Effector memory CD4-positive, alpha-beta T cell (primary cell): ENCODE results near the gene CPVL.

Source experiments
- DNase-seq, 3 donors: peaks; one replicate each; pipeline ENCODE4 v3.0.0-alpha.2; 2020
- H3K27ac ChIP-seq: 2 replicates; pipeline ENCODE4 v1.7.0; 2013; ENCODE audit warnings: mild to moderate bottlenecking, low read length, moderate library complexity; ENCODE audit not compliant: insufficient read depth, poor library complexity, severe bottlenecking
- H3K27me3 ChIP-seq: replicated peaks from 2 replicates; pipeline ENCODE4 v1.7.0; 2013; ENCODE audit warnings: mild to moderate bottlenecking, low read length; ENCODE audit not compliant: insufficient read depth, control insufficient read depth, poor library complexity, severe bottlenecking
- H3K36me3 ChIP-seq: 2 replicates; pipeline ENCODE4 v1.7.0; 2013; ENCODE audit warnings: mild to moderate bottlenecking, low read length, moderate library complexity; ENCODE audit not compliant: control insufficient read depth, insufficient read depth
- H3K4me1 ChIP-seq: 2 replicates; pipeline ENCODE4 v1.7.0; 2013; ENCODE audit warnings: low read length, mild to moderate bottlenecking; ENCODE audit not compliant: control insufficient read depth, insufficient read depth, poor library complexity, severe bottlenecking
- H3K4me3 ChIP-seq: 2 replicates; pipeline ENCODE4 v1.7.0; 2013; ENCODE audit warnings: low read length, low read depth, mild to moderate bottlenecking; ENCODE audit not compliant: insufficient read depth, poor library complexity, severe bottlenecking
- H3K9me3 ChIP-seq: 2 replicates; pipeline ENCODE4 v1.7.0; 2013; ENCODE audit warnings: mild to moderate bottlenecking, low read length, moderate library complexity; ENCODE audit not compliant: control insufficient read depth
- total RNA-seq, 3 donors: gene quantifications; one replicate each; lab custom pipeline; 2026; lab: John Stamatoyannopoulos, UW

CPVL gene
- 0 to 3.1 (median 0) reads per million in 3 donors for total RNA-seq

- Histone ChIP-seq H3K27ac (no peak within 1 kb of the TSS), H3K9me3 (no peaks in the 10 kb centered on the region), H3K27me3 (peaks cover 3% of the 10 kb centered on the region), H3K36me3 (no peaks in the 10 kb centered on the region), H3K4me3 (no peak within 1 kb of the TSS), H3K4me1 (no peaks in the 10 kb centered on the region)
- no peak for DNase-seq
These were observed at the start of gene CPVL for GRCh38 chr7:29146057-29146706. TSS of gene CPVL (minus strand) at chr7:29146537. CDS start at chr7:29121061, 25,476 bp downstream.

DNA sequence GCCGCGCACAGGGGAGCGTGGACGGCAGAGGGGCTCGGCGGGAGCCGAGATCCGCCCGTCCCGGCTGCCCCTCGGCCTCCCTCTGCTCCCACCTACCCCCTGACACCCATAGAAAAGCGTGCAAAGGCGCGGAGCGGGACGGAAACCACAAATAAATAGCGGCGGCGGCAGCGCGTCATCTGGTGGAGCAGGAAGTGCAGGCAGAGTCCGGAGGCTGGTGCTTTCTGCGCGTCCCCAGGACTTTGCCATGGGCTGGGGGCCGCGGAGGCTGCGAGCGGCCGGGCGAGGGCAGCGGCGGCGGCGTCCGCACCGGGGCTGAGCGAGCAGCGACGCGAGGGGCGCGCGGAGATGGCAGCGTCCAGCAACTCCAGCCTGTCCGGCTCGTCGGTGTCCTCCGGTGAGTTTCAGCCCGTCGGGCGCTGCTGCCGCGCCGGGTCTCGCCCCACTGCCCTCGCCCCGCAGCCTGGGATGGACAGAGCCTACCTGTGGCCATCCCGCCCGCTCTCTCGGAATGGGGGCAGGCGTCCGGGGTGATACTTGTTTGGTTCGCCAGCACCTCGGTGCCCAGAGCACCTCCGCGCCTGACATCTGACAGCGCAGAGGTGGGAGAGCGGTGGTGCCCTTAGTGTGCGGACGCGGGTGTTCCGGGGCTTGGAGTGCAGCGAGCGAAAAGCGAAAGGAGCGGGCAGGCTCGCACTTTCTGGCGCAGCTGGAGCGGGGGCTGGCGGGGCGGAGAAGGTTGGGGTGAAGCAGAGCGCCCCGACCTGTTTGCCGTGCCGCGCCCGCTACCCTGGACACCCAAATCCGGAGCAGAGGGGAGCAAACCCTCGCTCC lies 48.5 kb upstream of the CPVL start, which contains the start of gene CHN2:
CHN2 (plus strand) TSS at position 182 of the 834 bp plus-strand sequence.
- H3K27me3 ChIP-seq, result no peaks in the 10 kb centered on the region
- peak in 2 of 3 donors; percentile 8 to 16 for DNase-seq
- no peaks in the 10 kb centered on the region for H3K36me3 ChIP-seq
- H3K27ac ChIP-seq, result no peak within 1 kb of the TSS
- no peaks in the 10 kb centered on the region for H3K9me3 ChIP-seq
- peak within 1 kb of the TSS; percentile 47 for H3K4me3 ChIP-seq
- H3K4me1 ChIP-seq, result no peaks in the 10 kb centered on the region

GRCh38 chr7:29194206-29194593 lies 47.9 kb upstream of the CPVL start:
- H3K36me3 ChIP-seq, result no peaks in the 10 kb centered on the region
- no peaks in the 10 kb centered on the region for H3K4me1 ChIP-seq
- H3K27ac ChIP-seq, result no peak overlapping the region
- no peak for DNase-seq
- H3K9me3 ChIP-seq, result no peaks in the 10 kb centered on the region
- H3K4me3 ChIP-seq, result peak overlapping the region; percentile 47
- no peaks in the 10 kb centered on the region for H3K27me3 ChIP-seq

DNA sequence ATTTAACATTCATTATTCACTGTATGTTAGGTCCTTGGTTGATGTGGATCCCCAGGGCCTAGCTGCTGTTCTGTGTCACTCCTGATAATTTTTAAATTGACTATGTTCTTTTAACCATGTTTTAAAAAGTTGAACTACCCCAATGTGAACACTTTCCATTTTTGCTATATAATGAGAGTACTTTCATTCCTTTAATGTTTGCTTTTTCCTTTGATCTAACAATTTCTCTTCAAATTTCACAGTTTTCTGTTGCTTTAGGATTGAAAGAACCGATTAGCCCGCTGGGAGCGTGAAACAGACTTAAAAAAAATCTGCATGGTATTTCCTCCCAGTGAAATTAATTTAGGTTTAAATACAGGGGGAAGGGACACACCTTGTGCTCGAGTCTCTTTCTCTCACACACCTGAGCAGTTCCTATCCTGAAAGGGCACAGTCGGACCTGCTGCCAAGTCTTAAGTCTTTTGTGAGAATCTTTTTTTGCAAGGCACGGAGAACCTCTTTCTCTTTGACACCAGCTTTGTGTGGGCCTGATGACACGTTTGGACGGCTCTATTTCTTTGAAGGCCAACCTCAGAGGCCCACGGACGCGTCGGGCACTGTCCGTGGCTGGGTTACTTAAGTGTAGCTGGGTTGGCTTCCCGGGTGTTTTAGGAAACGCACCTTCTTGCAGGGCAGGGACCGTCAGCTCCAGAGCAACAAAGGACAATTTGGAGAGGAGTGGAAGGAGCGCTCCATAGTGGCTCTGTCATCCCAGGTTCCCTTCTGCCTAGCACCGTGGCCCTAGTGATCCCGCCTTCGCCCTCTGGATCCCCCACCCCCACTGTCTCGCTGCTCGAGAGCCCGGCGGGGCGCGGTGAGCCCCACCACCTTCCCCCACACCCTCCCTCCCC lies 47.2 kb upstream of the CPVL start:
- Histone ChIP-seq H3K27ac (no peak overlapping the region), H3K4me1 (no peaks in the 10 kb centered on the region), H3K9me3 (no peaks in the 10 kb centered on the region), H3K4me3 (no peak overlapping the region), H3K36me3 (no peaks in the 10 kb centered on the region), H3K27me3 (no peaks in the 10 kb centered on the region)
- no peak for DNase-seq

DNA sequence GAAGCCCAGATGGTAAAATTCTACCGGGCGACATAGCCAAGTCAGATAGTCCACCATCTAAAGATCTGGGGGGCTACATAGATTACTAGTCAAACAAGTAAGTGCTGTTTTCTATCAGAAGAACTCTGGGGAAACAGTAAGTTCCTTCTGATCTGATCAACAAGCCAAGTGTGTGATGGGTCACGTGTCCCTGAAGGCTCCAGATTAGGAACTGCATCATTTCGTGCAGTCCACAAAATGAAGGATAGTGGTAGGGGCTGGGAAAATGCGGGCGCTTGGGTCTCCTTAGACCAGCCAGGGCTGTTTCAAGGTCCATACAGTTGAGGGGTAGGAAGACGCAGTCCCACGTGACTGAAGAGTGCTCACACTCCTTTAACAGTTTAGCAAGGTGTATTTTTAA lies 46.5 kb upstream of the CPVL start:
- no peak for DNase-seq
- Histone ChIP-seq H3K36me3 (no peaks in the 10 kb centered on the region), H3K4me3 (no peak overlapping the region), H3K27me3 (no peaks in the 10 kb centered on the region), H3K4me1 (no peaks in the 10 kb centered on the region), H3K27ac (no peak overlapping the region), H3K9me3 (no peaks in the 10 kb centered on the region)

DNA sequence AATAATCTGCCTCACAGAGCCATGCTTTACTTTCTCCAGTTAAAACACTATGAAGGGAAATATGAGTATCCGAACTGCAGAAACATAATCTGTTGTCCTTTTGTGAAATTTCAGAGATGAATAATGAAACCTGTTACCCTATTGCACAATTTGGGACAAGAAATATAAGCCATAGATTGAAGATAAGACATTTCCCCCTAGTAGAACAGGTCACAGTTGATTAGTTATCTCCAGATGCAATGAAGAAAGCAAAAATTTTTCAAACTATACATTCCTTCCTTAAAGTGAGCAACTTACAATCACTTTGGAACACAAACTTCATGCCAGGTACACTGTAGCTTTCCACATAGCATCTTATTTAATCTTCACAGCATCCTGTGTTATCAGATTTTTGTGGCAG lies 46.0 kb upstream of the CPVL start:
- Histone ChIP-seq H3K27ac (no peak overlapping the region), H3K9me3 (no peaks in the 10 kb centered on the region), H3K4me1 (no peaks in the 10 kb centered on the region), H3K27me3 (no peaks in the 10 kb centered on the region), H3K4me3 (no peak overlapping the region), H3K36me3 (no peaks in the 10 kb centered on the region)
- DNase-seq, result no peak

DNA sequence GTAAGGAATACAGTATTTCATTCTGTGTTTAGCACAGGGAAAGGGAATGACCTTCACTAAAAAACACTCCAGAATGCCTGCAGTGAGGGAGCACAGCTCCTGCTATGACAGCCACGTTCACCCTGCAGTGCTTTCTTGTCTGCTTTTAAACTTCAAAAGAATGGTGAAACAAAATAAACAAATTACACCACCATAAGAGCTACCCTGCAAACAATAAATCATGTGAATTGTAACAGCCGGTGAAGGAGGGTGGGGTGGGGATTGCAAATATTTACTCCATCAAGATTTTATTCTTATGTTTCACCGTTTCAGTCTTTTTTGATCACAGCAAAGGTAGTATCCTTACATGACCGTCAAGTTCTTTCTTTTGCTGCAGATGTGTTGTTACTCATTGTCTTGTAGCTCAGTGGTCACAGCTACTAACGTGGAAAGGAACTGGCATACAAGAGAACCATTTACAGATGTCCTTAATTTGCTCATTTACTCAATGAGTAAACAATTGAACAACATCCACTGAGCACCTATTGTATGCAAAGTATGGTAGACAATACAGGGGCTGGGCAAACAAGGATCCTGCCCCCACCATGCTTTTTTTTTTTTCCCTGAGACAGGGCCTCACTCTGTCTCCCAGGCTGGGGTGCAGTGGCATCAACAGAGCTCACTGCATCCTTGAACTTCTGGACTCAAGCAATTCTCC lies 44.2 kb upstream of the CPVL start:
- H3K27me3 ChIP-seq, result no peaks in the 10 kb centered on the region
- no peak for DNase-seq
- H3K27ac ChIP-seq, result no peak overlapping the region
- H3K4me3 ChIP-seq, result no peak overlapping the region
- no peaks in the 10 kb centered on the region for H3K4me1 ChIP-seq
- H3K9me3 ChIP-seq, result no peaks in the 10 kb centered on the region
- H3K36me3 ChIP-seq, result no peaks in the 10 kb centered on the region

DNA sequence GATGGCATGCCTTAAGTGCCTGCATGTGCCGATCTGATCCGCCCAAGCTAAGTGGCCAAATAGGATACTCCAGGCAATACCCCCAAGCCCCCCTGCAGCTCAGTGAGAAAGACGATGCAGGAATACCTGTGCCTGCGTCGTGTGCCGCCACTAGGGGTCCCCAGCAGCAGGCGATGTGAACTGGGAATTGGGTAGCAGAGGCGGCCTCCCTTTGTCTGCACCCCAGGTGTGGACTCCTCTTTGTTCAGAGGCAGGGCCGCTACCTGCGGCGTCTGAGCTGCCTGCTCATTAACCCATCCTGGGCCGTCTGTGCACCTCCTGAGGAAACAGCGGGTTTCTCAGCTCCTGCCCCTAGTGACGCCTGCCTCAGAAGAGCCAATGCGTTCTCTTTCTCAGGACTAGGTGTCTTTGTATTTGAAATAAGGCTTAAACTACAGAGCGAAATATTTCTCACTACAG lies 43.4 kb upstream of the CPVL start:
- Histone ChIP-seq H3K4me3 (no peak overlapping the region), H3K27me3 (no peaks in the 10 kb centered on the region), H3K27ac (no peak overlapping the region), H3K9me3 (no peaks in the 10 kb centered on the region), H3K4me1 (no peaks in the 10 kb centered on the region), H3K36me3 (no peaks in the 10 kb centered on the region)
- DNase-seq, result no peak

DNA sequence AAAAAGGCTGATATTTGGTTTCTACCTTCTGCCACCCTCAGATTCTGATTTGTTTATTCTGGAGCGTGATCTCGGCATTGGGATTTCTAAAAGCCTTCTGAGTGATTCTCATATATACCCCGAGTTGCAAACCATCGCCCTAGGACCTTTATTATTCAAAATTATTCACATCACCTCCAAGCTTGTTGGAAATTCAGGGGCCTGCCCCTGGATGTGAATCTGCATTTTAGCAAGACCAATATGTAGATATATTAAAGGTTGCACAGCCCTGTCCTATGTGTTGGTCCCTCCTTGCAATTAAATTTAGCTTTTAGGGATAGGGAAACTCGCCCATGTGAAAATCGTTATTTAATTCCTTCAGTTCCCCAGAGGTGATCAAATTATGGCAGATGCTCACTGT lies 39.3 kb upstream of the CPVL start:
- H3K4me1 ChIP-seq, result no peaks in the 10 kb centered on the region
- no peak overlapping the region for H3K27ac ChIP-seq
- H3K36me3 ChIP-seq, result no peaks in the 10 kb centered on the region
- no peak for DNase-seq
- H3K27me3 ChIP-seq, result no peaks in the 10 kb centered on the region
- H3K9me3 ChIP-seq, result no peaks in the 10 kb centered on the region
- H3K4me3 ChIP-seq, result no peak overlapping the region
